ENCODE measurements around the gene IRF2.
A peak's percentile ranks its signal among the peaks of the same experiment; 100 is the strongest.

The IRF2 gene

GRCh38 chr4:184450743-184451535 is 23.4 kb downstream of the IRF2 start:
- no peak for DNase-seq (ENCODE audit: low spot score)

- no peak for DNase-seq (ENCODE audit: low spot score)
These were observed 24.3 kb downstream of the IRF2 start for GRCh38 chr4:184450045-184450444.

GRCh38 chr4:184448821-184449220 is 25.5 kb downstream of the IRF2 start:
- peak; percentile 87 for DNase-seq (ENCODE audit: low spot score)

- no peak for DNase-seq (ENCODE audit: low spot score)
These were observed 26.2 kb downstream of the IRF2 start for GRCh38 chr4:184448141-184448540.

GRCh38 chr4:184447664-184448063 is 26.7 kb downstream of the IRF2 start:
- no peak for DNase-seq (ENCODE audit: low spot score)

GRCh38 chr4:184446132-184446658 is 28.2 kb downstream of the IRF2 start:
- DNase-seq (ENCODE audit: low spot score) = no peak

- DNase-seq (ENCODE audit: low spot score) = peak; percentile 55
These were observed 29.4 kb downstream of the IRF2 start for GRCh38 chr4:184444953-184445309.

- no peak for DNase-seq (ENCODE audit: low spot score)
These were observed 30.0 kb downstream of the IRF2 start for GRCh38 chr4:184444215-184444952.

- no peak for DNase-seq (ENCODE audit: low spot score)
These were observed 31.0 kb downstream of the IRF2 start for GRCh38 chr4:184443318-184443717.

- DNase-seq (ENCODE audit: low spot score) = no peak
These were observed 32.1 kb downstream of the IRF2 start for GRCh38 chr4:184442314-184442635.

GRCh38 chr4:184441461-184442313 is 32.7 kb downstream of the IRF2 start:
- DNase-seq (ENCODE audit: low spot score) = no peak

GRCh38 chr4:184440595-184441358 is 33.6 kb downstream of the IRF2 start:
- DNase-seq (ENCODE audit: low spot score) = no peak

GRCh38 chr4:184439856-184440594 is 34.3 kb downstream of the IRF2 start:
- no peak for DNase-seq (ENCODE audit: low spot score)

- no peak for DNase-seq (ENCODE audit: low spot score)
These were observed 35.0 kb downstream of the IRF2 start for GRCh38 chr4:184439386-184439785.

GRCh38 chr4:184438375-184438774 is 36.0 kb downstream of the IRF2 start:
- no peak for DNase-seq (ENCODE audit: low spot score)

- peak; percentile 54 for DNase-seq (ENCODE audit: low spot score)
These were observed 36.6 kb downstream of the IRF2 start for GRCh38 chr4:184437565-184438265.

GRCh38 chr4:184434501-184435066 is 39.8 kb downstream of the IRF2 start:
- DNase-seq (ENCODE audit: low spot score) = no peak

- no peak for DNase-seq (ENCODE audit: low spot score)
These were observed 40.3 kb downstream of the IRF2 start for GRCh38 chr4:184434021-184434420.

- no peak for DNase-seq (ENCODE audit: low spot score)
These were observed 41.0 kb downstream of the IRF2 start for GRCh38 chr4:184433258-184433892.
